Measurements from ENCODE around the gene OR51G2.
"Not testable (repeated sequence)": the region's sequence is repeated elsewhere in the genome, so short reads cannot be mapped to it uniquely, and the experiment has no call there.

OR51G2 gene, protein sequence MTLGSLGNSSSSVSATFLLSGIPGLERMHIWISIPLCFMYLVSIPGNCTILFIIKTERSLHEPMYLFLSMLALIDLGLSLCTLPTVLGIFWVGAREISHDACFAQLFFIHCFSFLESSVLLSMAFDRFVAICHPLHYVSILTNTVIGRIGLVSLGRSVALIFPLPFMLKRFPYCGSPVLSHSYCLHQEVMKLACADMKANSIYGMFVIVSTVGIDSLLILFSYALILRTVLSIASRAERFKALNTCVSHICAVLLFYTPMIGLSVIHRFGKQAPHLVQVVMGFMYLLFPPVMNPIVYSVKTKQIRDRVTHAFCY

GRCh38 chr11:4919250-4919649 is at the start of gene OR51G2:
OR51G2 (minus strand) TSS chr11:4919350; CDS start chr11:4915663, 3,687 bp downstream.
- no peak for DNase-seq (ENCODE audit: low spot score)

DNA sequence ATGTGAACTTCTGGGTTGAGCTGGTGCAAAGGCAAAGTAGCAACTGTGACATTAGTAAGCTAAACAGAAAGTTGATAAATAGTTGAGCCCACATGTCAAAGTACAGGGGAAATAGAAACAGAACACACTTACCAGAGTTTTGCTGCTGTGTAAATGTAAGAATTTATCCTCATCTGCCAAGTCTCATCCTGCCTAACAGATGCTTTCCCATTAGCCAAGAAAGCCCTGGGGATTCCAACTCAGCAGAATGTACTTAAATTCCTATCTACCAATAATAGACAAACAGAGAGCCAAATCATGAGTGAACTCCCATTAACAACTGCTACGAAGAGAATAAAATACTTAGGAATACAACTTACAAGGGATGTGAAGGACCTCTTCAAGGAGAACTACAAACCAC is 43.7 kb upstream of the OR51G2 start:
- DNase-seq (ENCODE audit: low spot score): no peak

- DNase-seq (ENCODE audit: low spot score): no peak
These were observed 41.7 kb upstream of the OR51G2 start for GRCh38 chr11:4960877-4961276.

GRCh38 chr11:4957396-4957795 is 38.2 kb upstream of the OR51G2 start:
- DNase-seq (ENCODE audit: low spot score): no peak

DNA sequence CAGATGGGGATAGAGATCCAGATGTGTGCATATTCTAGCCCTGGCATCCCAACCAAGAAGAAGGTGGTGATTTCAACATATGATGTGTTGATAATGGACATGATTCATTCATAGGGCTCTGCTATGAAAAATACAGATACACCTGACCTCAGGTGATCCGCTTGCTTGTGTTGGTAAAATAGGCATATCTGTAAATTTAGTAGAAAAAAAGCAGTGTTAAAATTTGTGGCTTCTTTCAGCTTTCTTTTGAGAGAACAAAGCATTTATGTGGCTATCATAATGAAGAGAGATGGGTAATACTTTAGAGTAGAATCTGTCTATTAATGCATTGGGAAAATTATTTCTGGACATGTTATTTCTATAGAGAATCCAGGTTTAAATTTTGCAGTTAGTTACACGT is 36.5 kb upstream of the OR51G2 start, which contains the start of gene OR51A2:
TSS of gene OR51A2 (minus strand) at position 101 of the 400 bp plus-strand sequence. CDS start at position 101, 0 bp downstream.
- not testable (repeated sequence) for DNase-seq (ENCODE audit: low spot score)

DNA sequence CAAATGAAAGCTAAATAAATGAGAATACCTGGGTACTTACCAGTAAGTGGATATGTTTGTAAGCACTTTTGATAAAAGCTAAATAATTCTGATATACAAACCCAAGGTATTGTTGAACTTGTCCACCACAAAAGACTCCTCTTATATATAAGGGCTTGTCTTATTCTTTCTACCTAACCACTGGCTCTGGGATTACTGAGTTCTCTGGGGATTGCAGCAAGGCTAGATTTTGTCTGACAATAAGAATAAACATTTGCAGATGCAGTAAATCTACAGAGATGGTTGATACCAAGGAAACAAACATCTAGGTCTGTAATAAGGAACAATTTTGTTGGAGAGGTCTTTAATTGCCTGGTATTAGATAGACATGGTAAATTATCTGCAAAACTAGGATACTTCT is 28.4 kb upstream of the OR51G2 start, which contains the start of gene OR51A4:
TSS of gene OR51A4 (minus strand) at position 101 of the 400 bp plus-strand sequence. CDS start 505 bp downstream, outside the sequence.
- no peak for DNase-seq (ENCODE audit: low spot score)

DNA sequence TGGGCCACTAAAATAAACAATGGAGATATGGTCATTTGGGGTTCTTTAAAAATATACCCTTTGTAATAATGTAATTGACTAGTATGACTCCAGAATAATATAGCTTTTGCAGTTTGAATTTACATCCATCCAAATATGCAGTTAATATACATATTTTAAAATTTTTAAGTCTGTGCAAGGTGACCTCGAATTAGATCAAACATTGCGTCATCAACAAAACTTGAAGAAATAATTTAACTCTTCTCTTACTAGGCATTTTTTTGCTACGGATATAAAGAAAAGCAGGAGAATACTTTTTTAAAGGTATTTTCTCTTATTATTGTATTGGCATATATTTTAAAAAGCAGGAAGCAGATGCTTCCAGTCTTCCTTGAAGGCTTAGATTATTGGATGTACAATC is 17.6 kb upstream of the OR51G2 start:
- no peak for DNase-seq (ENCODE audit: low spot score)

DNA sequence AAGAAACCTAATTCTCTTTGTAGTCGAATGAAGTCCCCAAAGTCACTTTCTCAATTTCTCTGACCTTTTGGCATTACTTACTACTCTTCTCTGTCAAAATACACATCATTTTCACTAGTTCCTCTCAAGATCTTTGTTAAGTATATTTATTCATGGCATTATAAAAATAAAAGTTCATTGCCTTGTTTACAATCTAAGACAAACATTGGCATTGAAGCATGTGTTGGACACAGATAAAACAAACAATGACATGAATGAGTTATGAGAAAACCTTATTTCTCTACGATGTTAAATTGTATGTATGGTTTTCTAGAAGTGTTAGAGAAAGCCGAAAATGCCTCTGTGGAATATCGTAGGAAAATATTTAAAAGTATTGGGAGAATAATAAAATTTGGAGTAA is 13.6 kb upstream of the OR51G2 start:
- no peak for DNase-seq (ENCODE audit: low spot score)

GRCh38 chr11:4926608-4927007 is 7.5 kb upstream of the OR51G2 start:
- no peak for DNase-seq (ENCODE audit: low spot score)

GRCh38 chr11:4924239-4924638 is 5.1 kb upstream of the OR51G2 start, which contains the start of gene OR51G1:
OR51G1 (minus strand) TSS chr11:4924339; CDS start chr11:4924339, 0 bp downstream.
- DNase-seq (ENCODE audit: low spot score): no peak

GRCh38 chr11:4922304-4922703 is 3.2 kb upstream of the OR51G2 start:
- no peak for DNase-seq (ENCODE audit: low spot score)

- DNase-seq (ENCODE audit: low spot score): no peak
These were observed 2.6 kb upstream of the OR51G2 start for GRCh38 chr11:4921796-4922195.

DNA sequence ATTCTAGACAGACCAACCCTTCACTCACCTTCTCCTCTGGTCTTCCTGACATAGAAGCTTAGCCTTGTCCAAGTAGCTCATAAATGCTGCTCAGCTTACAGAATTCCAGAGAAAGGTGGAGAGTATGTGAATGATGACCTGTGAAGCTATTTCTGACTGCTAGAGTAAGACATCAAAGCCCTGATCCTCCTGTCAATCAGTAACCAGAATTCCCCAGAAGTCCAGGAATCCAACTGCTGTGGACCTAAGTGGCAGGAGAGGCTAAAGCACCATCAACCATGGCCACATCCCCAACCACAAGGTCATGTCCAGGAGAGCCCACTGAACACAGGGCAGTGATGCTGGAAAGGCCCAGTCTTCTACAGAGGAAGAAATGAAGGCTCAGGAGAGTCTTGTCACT is 2.6 kb downstream of the OR51G2 start:
- no peak for DNase-seq (ENCODE audit: low spot score)

DNA sequence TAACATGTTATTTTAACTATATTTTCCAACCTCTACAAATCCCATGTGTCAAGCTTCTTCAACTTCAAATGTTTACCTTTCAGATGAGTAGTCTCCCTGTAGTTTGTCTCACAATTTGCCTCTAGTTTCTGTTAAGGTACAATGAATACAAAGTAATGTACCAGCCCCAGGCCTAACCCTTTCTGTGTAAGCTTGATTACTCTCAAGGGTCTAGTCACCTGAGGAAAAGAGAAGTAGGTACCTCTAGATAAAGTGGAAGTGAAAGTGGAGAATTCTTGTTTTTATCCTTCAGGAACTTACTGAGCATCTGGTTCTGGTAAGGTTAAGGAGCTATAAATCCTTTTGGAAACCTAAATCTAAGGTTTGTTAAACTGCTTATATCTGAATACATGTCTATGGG is 15.7 kb downstream of the OR51G2 start, which contains the start of gene OR51A7:
TSS of gene OR51A7 (plus strand) at position 300 of the 400 bp plus-strand sequence. CDS start 3,587 bp downstream, outside the sequence.
- DNase-seq (ENCODE audit: low spot score): no peak

DNA sequence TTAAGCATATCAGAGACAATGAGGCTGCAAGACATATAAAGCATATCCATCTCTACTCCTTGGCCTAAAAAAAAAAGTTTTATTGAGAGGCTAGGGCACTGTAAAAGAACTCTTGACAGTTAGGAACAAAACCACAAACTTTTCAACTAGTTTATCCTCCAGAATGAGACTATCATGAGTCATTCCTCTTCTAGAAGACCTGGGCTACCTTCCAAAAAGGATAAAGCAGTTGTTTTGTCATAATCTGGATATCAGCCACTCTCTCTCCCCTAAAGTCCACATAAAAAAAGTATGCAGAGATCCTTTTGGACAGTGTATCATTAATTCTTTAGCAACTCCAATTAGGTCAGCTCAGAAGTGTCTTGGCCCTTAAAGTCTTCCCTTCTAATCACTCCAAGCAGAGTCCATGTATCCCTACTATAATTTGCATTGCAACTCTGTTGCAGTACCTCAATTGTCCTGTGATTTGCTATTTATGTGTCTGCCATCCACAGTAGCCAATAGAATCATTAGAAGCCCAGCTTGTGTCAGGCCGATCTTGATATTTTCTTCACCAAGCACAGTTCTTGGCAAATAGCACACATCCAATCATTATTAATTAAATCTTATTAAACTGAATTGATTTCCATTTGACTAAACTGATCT is 27.0 kb downstream of the OR51G2 start:
- DNase-seq (ENCODE audit: low spot score): no peak

GRCh38 chr11:4890279-4890678 is 28.9 kb downstream of the OR51G2 start:
- DNase-seq (ENCODE audit: low spot score): no peak

- DNase-seq (ENCODE audit: low spot score): no peak
These were observed 31.6 kb downstream of the OR51G2 start for GRCh38 chr11:4887591-4887990.

- no peak for DNase-seq (ENCODE audit: low spot score)
These were observed 33.0 kb downstream of the OR51G2 start for GRCh38 chr11:4886186-4886585.

DNA sequence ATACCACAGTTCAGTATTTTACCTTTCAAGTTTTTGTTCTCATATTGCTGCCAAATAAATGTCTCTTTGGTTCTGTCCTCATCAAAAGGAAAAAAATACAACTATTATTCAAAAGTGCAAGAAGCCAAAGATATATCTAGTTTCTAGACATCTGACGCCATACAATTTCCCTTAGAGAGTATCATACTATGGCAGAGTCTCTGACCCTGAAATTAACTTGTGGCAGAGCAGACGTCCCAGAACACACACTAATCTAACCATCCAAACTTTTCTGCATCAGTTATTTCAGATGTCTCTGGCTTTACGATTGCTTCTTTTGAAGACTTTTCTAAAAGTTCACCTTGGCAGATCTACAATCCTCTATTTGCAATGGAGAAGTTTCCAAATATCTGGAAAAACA is 34.8 kb downstream of the OR51G2 start:
- DNase-seq (ENCODE audit: low spot score): no peak

- no peak for DNase-seq (ENCODE audit: low spot score)
These were observed 36.6 kb downstream of the OR51G2 start for GRCh38 chr11:4882543-4882942.

DNA sequence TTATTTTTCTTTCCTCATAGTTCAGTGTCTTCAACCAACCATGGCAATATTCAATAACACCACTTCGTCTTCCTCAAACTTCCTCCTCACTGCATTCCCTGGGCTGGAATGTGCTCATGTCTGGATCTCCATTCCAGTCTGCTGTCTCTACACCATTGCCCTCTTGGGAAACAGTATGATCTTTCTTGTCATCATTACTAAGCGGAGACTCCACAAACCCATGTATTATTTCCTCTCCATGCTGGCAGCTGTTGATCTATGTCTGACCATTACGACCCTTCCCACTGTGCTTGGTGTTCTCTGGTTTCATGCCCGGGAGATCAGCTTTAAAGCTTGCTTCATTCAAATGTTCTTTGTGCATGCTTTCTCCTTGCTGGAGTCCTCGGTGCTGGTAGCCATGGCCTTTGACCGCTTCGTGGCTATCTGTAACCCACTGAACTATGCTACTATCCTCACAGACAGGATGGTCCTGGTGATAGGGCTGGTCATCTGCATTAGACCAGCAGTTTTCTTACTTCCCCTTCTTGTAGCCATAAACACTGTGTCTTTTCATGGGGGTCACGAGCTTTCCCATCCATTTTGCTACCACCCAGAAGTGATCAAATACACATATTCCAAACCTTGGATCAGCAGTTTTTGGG is 37.2 kb downstream of the OR51G2 start, which contains the start of gene OR51T1:
TSS of gene OR51T1 (plus strand) at position 41 of the 641 bp plus-strand sequence. CDS start at position 41, 0 bp downstream.
- DNase-seq (ENCODE audit: low spot score): no peak

DNA sequence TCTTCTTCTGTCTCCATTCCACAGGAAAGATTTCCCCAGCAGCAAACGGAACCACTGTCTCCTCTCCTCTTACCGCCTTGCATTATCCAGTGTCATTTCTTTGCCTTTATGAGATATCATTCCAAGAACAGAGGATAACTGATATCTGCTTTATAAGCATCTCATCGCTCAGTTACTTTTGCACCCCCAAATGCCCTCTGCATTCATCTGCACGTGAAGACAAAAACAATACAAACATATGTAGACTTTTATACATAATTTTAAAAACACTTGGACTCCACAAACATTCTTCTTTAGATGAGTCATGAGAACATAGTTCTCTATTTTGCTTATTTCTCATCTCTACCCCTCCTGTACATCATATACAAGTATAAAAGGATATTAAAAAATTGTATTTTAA is 38.0 kb downstream of the OR51G2 start:
- no peak for DNase-seq (ENCODE audit: low spot score)

GRCh38 chr11:4865855-4866254 is 53.3 kb downstream of the OR51G2 start:
- DNase-seq (ENCODE audit: low spot score): no peak

All from Ammon's horn (tissue), 1 donor.